ENCODE data around the gene VRK2.

DNA sequence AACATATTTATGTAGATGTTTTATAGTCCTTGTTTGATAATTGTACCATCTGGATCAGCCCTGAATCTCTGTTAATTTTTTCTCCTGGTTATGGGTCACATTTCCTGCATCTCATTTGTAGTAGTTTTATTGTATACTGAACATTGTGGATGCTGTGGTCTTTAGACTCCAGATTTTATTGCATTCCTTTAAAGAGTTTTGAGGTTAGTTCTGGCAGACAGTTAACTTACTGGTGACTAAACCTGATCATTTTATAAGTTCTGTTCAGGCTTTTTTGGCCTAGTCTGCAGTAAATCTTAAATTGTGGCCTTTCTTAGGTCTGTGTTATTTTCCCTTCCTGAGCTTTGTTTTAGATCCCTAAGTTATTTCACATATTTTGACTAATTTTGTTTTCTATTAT is 110.2 kb downstream of the VRK2 start:
- TF ChIP-seq POLR2AphosphoS5 (IDR thresholded peaks at IDR 0.05) (no peak), POLR2A (IDR thresholded peaks at IDR 0.05) (no peak), EP300 (IDR thresholded peaks at IDR 0.05) (no peak)
- TF ChIP-seq, protein P1, sequence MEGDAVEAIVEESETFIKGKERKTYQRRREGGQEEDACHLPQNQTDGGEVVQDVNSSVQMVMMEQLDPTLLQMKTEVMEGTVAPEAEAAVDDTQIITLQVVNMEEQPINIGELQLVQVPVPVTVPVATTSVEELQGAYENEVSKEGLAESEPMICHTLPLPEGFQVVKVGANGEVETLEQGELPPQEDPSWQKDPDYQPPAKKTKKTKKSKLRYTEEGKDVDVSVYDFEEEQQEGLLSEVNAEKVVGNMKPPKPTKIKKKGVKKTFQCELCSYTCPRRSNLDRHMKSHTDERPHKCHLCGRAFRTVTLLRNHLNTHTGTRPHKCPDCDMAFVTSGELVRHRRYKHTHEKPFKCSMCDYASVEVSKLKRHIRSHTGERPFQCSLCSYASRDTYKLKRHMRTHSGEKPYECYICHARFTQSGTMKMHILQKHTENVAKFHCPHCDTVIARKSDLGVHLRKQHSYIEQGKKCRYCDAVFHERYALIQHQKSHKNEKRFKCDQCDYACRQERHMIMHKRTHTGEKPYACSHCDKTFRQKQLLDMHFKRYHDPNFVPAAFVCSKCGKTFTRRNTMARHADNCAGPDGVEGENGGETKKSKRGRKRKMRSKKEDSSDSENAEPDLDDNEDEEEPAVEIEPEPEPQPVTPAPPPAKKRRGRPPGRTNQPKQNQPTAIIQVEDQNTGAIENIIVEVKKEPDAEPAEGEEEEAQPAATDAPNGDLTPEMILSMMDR (IDR thresholded peaks at IDR 0.05) = no peak
